GM23338 (cell line): Measurements from ENCODE around the gene FAXC.
"Not testable (repeated sequence)": the region's sequence is repeated elsewhere in the genome, so short reads cannot be mapped to it uniquely, and the experiment has no call there.

Experiments used
- CREB1 ChIP-seq: fragments of 250-450 bp; sonication (Bioruptor Pico); IDR thresholded peaks from 2 replicates; pipeline ENCODE4 v1.5.0; 2020; ENCODE audit warnings: low read depth, mild to moderate bottlenecking, moderate library complexity
- CTCF ChIP-seq, 2 experiments: fragments of 200-600 bp in 1 of 2; sonication (generic) in 1 of 2; conservative IDR thresholded peaks; 2 replicates each; pipeline versions ENCODE4 v1.5.1 to v1.6.1; 2016 to 2017; ENCODE audit warnings: antibody characterized with exemption in 2 of 2, low read depth in 2 of 2, mild to moderate bottlenecking in 2 of 2, moderate library complexity in 1 of 2
- EZH2 ChIP-seq: fragments of 200-600 bp; sonication (generic); IDR thresholded peaks from one replicate; pipeline ENCODE4 v1.8.0; 2017; ENCODE audit warnings: antibody characterized with exemption, mild to moderate bottlenecking, low read depth; ENCODE audit not compliant: unreplicated experiment
- EZH2phosphoT487 ChIP-seq: fragments of 200-600 bp; sonication (generic); IDR thresholded peaks from one replicate; pipeline ENCODE4 v1.8.1; 2018; ENCODE audit warnings: antibody characterized with exemption; ENCODE audit not compliant: unreplicated experiment
- JUNB ChIP-seq: IDR thresholded peaks from one replicate; pipeline ENCODE4 v1.6.1; 2016; ENCODE audit warnings: antibody characterized with exemption; ENCODE audit not compliant: unreplicated experiment
- POLR2AphosphoS5 ChIP-seq: IDR thresholded peaks from 2 replicates; pipeline ENCODE4 v1.6.1; 2016; ENCODE audit warnings: antibody characterized with exemption, low read depth
- REST ChIP-seq: IDR thresholded peaks from one replicate; pipeline ENCODE4 v1.6.1; 2018; ENCODE audit warnings: antibody characterized with exemption; ENCODE audit not compliant: unreplicated experiment
- STAT1 ChIP-seq: IDR thresholded peaks from one replicate; pipeline ENCODE4 v1.6.1; 2016; ENCODE audit warnings: antibody characterized with exemption; ENCODE audit not compliant: unreplicated experiment
- ZNF114 ChIP-seq: fragments of 250-450 bp; sonication (Bioruptor Pico); IDR thresholded peaks from 2 replicates; pipeline ENCODE4 v1.5.0; 2020; ENCODE audit warnings: mild to moderate bottlenecking, moderate library complexity

- TF ChIP-seq CTCF (conservative IDR thresholded peaks at IDR 0.05; ENCODE audit: low read depth in 2 of 2); CREB1 (CRISPR knock-in tag); POLR2AphosphoS5; EZH2phosphoT487; ZNF114 (CRISPR knock-in tag); EZH2; JUNB; REST; STAT1: not testable (repeated sequence)
Measured at GRCh38 chr6:99335298-99335697, 14.2 kb downstream of the FAXC start.
